GM23338 (cell line): ENCODE data around the gene ABI3. TPM values are rescaled to one million over a fixed set of nuclear protein-coding genes. Genes with fewer than 3 reads are reported as not detected.

Source experiments
- ATAC-seq: fragments of 200-7000 bp; cut with Tn5 transposase; 3 replicates; pipeline ENCODE4 v1.9.1; 2020
- DNase-seq: peaks from one replicate; pipeline ENCODE4 v3.0.0-alpha.2; 2015; ENCODE audit warnings: low spot score
- H2AFZ ChIP-seq: fragments of 200-600 bp; sonication (generic); 2 replicates; pipeline ENCODE4 v1.8.0; 2016; ENCODE audit warnings: antibody characterized with exemption, mild to moderate bottlenecking, moderate library complexity
- H3F3A ChIP-seq: fragments of 200-600 bp; sonication (generic); replicated peaks from 2 replicates; pipeline ENCODE4 v1.8.0; 2017; ENCODE audit warnings: antibody characterized with exemption, mixed run types, low read depth
- H3K27ac ChIP-seq: fragments of 200-600 bp; sonication (generic); 2 replicates; pipeline ENCODE4 v1.6.1; 2016; ENCODE audit warnings: low read depth
- H3K27me3 ChIP-seq: fragments of 200-600 bp; sonication (generic); 2 replicates; pipeline ENCODE4 v1.8.0; 2016; ENCODE audit warnings: mild to moderate bottlenecking, mixed run types, moderate library complexity; ENCODE audit not compliant: insufficient read depth
- H3K36me3 ChIP-seq: fragments of 200-600 bp; sonication (generic); 2 replicates; pipeline ENCODE4 v1.8.0; 2016; ENCODE audit warnings: mild to moderate bottlenecking; ENCODE audit not compliant: insufficient read depth
- H3K4me1 ChIP-seq: fragments of 200-600 bp; sonication (generic); 2 replicates; pipeline ENCODE4 v1.8.0; 2016; ENCODE audit warnings: mild to moderate bottlenecking, moderate library complexity; ENCODE audit not compliant: insufficient read depth
- H3K4me2 ChIP-seq: fragments of 200-600 bp; sonication (generic); 2 replicates; pipeline ENCODE4 v1.7.1; 2017; ENCODE audit warnings: mixed run types
- H3K4me3 ChIP-seq: fragments of 200-600 bp; sonication (generic); 2 replicates; pipeline ENCODE4 v1.6.1; 2016; ENCODE audit warnings: mixed run types
- H3K79me2 ChIP-seq: fragments of 200-600 bp; sonication (generic); replicated peaks from 2 replicates; pipeline ENCODE4 v1.8.0; 2017; ENCODE audit warnings: mild to moderate bottlenecking; ENCODE audit not compliant: insufficient read depth
- H3K9me2 ChIP-seq: fragments of 200-600 bp; sonication (generic); 2 replicates; pipeline ENCODE4 v1.8.0; 2017; ENCODE audit not compliant: insufficient read depth
- H4K20me1 ChIP-seq: fragments of 200-600 bp; sonication (generic); replicated peaks from 2 replicates; pipeline ENCODE4 v1.8.0; 2017; ENCODE audit warnings: mild to moderate bottlenecking; ENCODE audit not compliant: insufficient read depth
- H3K27ac Mint-ChIP-seq: 2 replicates; pipeline ENCODE4 v1.8.0; 2020; ENCODE audit warnings: inconsistent platforms, mild to moderate bottlenecking, moderate library complexity, mixed read lengths
- H3K27me3 Mint-ChIP-seq: 3 replicates; pipeline ENCODE4 v1.8.0; 2022; ENCODE audit warnings: low read depth, mild to moderate bottlenecking, moderate library complexity, mixed read lengths, inconsistent platforms; ENCODE audit not compliant: insufficient read depth, poor library complexity
- H3K36me3 Mint-ChIP-seq: 3 replicates; pipeline ENCODE4 v1.8.0; 2021; ENCODE audit warnings: low read depth, mild to moderate bottlenecking, inconsistent platforms, moderate library complexity, mixed read lengths
- H3K4me1 Mint-ChIP-seq: 3 replicates; pipeline ENCODE4 v1.8.0; 2020; ENCODE audit warnings: mild to moderate bottlenecking, inconsistent platforms, mixed read lengths
- H3K4me3 Mint-ChIP-seq: 3 replicates; pipeline ENCODE4 v1.8.0; 2021; ENCODE audit warnings: moderate library complexity, mild to moderate bottlenecking, inconsistent platforms, mixed read lengths
- H3K9me3 Mint-ChIP-seq: 3 replicates; pipeline ENCODE4 v1.8.0; 2020; ENCODE audit warnings: moderate library complexity, mild to moderate bottlenecking, inconsistent platforms, mixed read lengths
- CTCF ChIP-seq, 2 experiments: fragments of 200-600 bp in 1 of 2; sonication (generic) in 1 of 2; conservative IDR thresholded peaks; 2 replicates each; pipeline versions ENCODE4 v1.5.1 to v1.6.1; 2016 to 2017; ENCODE audit warnings: antibody characterized with exemption in 2 of 2, low read depth in 2 of 2, mild to moderate bottlenecking in 2 of 2, moderate library complexity in 1 of 2
- ETS1 ChIP-seq: IDR thresholded peaks from 2 replicates; pipeline ENCODE4 v1.6.1; 2016; ENCODE audit warnings: antibody characterized with exemption
- EZH2phosphoT487 ChIP-seq: fragments of 200-600 bp; sonication (generic); IDR thresholded peaks from one replicate; pipeline ENCODE4 v1.8.1; 2018; ENCODE audit warnings: antibody characterized with exemption; ENCODE audit not compliant: unreplicated experiment
- JUNB ChIP-seq: IDR thresholded peaks from one replicate; pipeline ENCODE4 v1.6.1; 2016; ENCODE audit warnings: antibody characterized with exemption; ENCODE audit not compliant: unreplicated experiment
- NANOG ChIP-seq: IDR thresholded peaks from 2 replicates; pipeline ENCODE4 v1.6.1; 2016; ENCODE audit warnings: antibody characterized with exemption, borderline replicate concordance
- REST ChIP-seq: IDR thresholded peaks from one replicate; pipeline ENCODE4 v1.6.1; 2018; ENCODE audit warnings: antibody characterized with exemption; ENCODE audit not compliant: unreplicated experiment
- STAT1 ChIP-seq: IDR thresholded peaks from one replicate; pipeline ENCODE4 v1.6.1; 2016; ENCODE audit warnings: antibody characterized with exemption; ENCODE audit not compliant: unreplicated experiment
- ZNF114 ChIP-seq: fragments of 250-450 bp; sonication (Bioruptor Pico); IDR thresholded peaks from 2 replicates; pipeline ENCODE4 v1.5.0; 2020; ENCODE audit warnings: mild to moderate bottlenecking, moderate library complexity
- ZNF331 ChIP-seq: fragments of 250-450 bp; sonication (Bioruptor Pico); IDR thresholded peaks from 2 replicates; pipeline ENCODE4 v1.5.0; 2020; ENCODE audit warnings: low read depth, mild to moderate bottlenecking, moderate library complexity
- polyA plus RNA-seq: library from polyadenylated mRNA; unstranded; fragments of >200 nt; fragmentation: Nextera tagmentation; extraction: Ambion mirVana; gene quantifications from 2 replicates; pipeline ENCODE4 v1.2.1, GENCODE V29; 2016
- total RNA-seq: library from RNA; depleted of rRNA; stranded (reverse); fragments of >200 nt; shearing (Covaris generic); gene quantifications from 2 replicates; pipeline ENCODE4 v1.2.3, GENCODE V29; 2014; rRNA removed

The ABI3 gene
- total and polyA plus RNA-seq, 2 experiments from 2014 or later, result 1.8 to 3.0 TPM

GRCh38 chr17:49267912-49268311 lies 57.4 kb downstream of the ABI3 start:
- no peaks in the 10 kb centered on the region for H3K9me2 ChIP-seq
- Mint-ChIP-seq H3K27ac (no peak overlapping the region), H3K4me3 (no peak overlapping the region), H3K27me3 (peaks cover 12% of the 10 kb centered on the region), H3K9me3 (no peaks in the 10 kb centered on the region), H3K36me3 (no peaks in the 10 kb centered on the region), H3K4me1 (no peaks in the 10 kb centered on the region)
- H3K4me3 ChIP-seq, result no peak overlapping the region
- no peak overlapping the region for H2AFZ ChIP-seq
- DNase-seq, result no peak
- no peak overlapping the region for H3K27ac ChIP-seq
- ATAC-seq, result peak; percentile 36; the same call in 2 of the 3 replicates
- no peaks in the 10 kb centered on the region for H3K4me1 ChIP-seq
- no peak overlapping the region for H3K4me2 ChIP-seq
- no peak for TF ChIP-seq EZH2phosphoT487
- TF ChIP-seq CTCF (conservative IDR thresholded peaks at IDR 0.05; ENCODE audit: low read depth in 2 of 2), result peak in 1 of 2 experiments; percentile 30; a peak in 2 of 4 replicates
- H3F3A ChIP-seq, result no peaks in the 10 kb centered on the region
- H3K36me3 ChIP-seq, result no peaks in the 10 kb centered on the region
- H3K79me2 ChIP-seq, result no peaks in the 10 kb centered on the region
- H4K20me1 ChIP-seq, result no peaks in the 10 kb centered on the region
- H3K27me3 ChIP-seq, result no peaks in the 10 kb centered on the region

GRCh38 chr17:49269356-49269755 lies 58.8 kb downstream of the ABI3 start:
- H4K20me1 ChIP-seq, result no peaks in the 10 kb centered on the region
- ATAC-seq, result no peak
- no peak overlapping the region for H3K4me3 Mint-ChIP-seq

More at GRCh38 chr17:49269356-49269755, 58.8 kb downstream of the ABI3 start:
- H3K36me3 Mint-ChIP-seq, result no peaks in the 10 kb centered on the region
- no peaks in the 10 kb centered on the region for H3K9me2 ChIP-seq
- no peak overlapping the region for H3K4me3 ChIP-seq
- no peak overlapping the region for H3K27ac Mint-ChIP-seq
- no peaks in the 10 kb centered on the region for H3K79me2 ChIP-seq
- H3K4me2 ChIP-seq, result no peak overlapping the region
- H3K27me3 ChIP-seq, result no peaks in the 10 kb centered on the region
- no peaks in the 10 kb centered on the region for H3K9me3 Mint-ChIP-seq
- no peak overlapping the region for H2AFZ ChIP-seq
- no peaks in the 10 kb centered on the region for H3K36me3 ChIP-seq
- H3F3A ChIP-seq, result no peaks in the 10 kb centered on the region
- DNase-seq, result no peak
- H3K4me1 ChIP-seq, result no peaks in the 10 kb centered on the region
- no peaks in the 10 kb centered on the region for H3K4me1 Mint-ChIP-seq
- TF ChIP-seq ETS1 (no peak), NANOG (no peak), JUNB (no peak), STAT1 (no peak), ZNF114 (CRISPR knock-in tag) (no peak), REST (no peak), ZNF331 (CRISPR knock-in tag) (no peak)
- H3K27me3 Mint-ChIP-seq, result peaks cover 5% of the 10 kb centered on the region
- no peak overlapping the region for H3K27ac ChIP-seq

Other genes with a start within 250 kb of the ABI3 start
- gene GIP, start 242.1 kb upstream of the ABI3 start, total RNA-seq, result not detected in 2 replicates
- 0.43 and 1.3 TPM in 2 replicates for gene GIP, start 242.1 kb upstream of the ABI3 start, polyA plus RNA-seq
- gene IGF2BP1, start 213.3 kb upstream of the ABI3 start, total RNA-seq, result 231 and 249 TPM in 2 replicates
- gene IGF2BP1, start 213.3 kb upstream of the ABI3 start, polyA plus RNA-seq, result 66.1 and 68.6 TPM in 2 replicates
- not detected in 2 replicates for gene B4GALNT2, start 77.9 kb upstream of the ABI3 start, total RNA-seq
- gene B4GALNT2, start 77.9 kb upstream of the ABI3 start, polyA plus RNA-seq, result not detected in 2 replicates
- gene GNGT2, start 133 bp upstream of the ABI3 start, total RNA-seq, result 0.42 TPM in 1 of 2 replicates, not detected in the other
- gene GNGT2, start 133 bp upstream of the ABI3 start, polyA plus RNA-seq, result 0.56 and 1.5 TPM in 2 replicates
- 2.2 and 2.4 TPM in 2 replicates for gene PHOSPHO1, start 20.1 kb downstream of the ABI3 start, total RNA-seq
- gene PHOSPHO1, start 20.1 kb downstream of the ABI3 start, polyA plus RNA-seq, result 0.38 and 0.71 TPM in 2 replicates
- gene ZNF652, start 151.5 kb downstream of the ABI3 start, total RNA-seq, result 50.1 and 54.5 TPM in 2 replicates
- gene ZNF652, start 151.5 kb downstream of the ABI3 start, polyA plus RNA-seq, result 34.9 and 36.2 TPM in 2 replicates
- gene PHB1, start 204.2 kb downstream of the ABI3 start, total RNA-seq, result 211 and 215 TPM in 2 replicates
- 172 and 194 TPM in 2 replicates for gene PHB1, start 204.2 kb downstream of the ABI3 start, polyA plus RNA-seq